ENCODE data around the gene PDXK. TPM values are rescaled to one million over a fixed set of nuclear protein-coding genes. Genes with fewer than 3 reads are reported as not detected.
A peak's percentile ranks its signal among the peaks of the same experiment; 100 is the strongest.

PDXK gene
- total RNA-seq, 3 donors from 2014 or later: 113 to 179 (median 161) TPM

DNA sequence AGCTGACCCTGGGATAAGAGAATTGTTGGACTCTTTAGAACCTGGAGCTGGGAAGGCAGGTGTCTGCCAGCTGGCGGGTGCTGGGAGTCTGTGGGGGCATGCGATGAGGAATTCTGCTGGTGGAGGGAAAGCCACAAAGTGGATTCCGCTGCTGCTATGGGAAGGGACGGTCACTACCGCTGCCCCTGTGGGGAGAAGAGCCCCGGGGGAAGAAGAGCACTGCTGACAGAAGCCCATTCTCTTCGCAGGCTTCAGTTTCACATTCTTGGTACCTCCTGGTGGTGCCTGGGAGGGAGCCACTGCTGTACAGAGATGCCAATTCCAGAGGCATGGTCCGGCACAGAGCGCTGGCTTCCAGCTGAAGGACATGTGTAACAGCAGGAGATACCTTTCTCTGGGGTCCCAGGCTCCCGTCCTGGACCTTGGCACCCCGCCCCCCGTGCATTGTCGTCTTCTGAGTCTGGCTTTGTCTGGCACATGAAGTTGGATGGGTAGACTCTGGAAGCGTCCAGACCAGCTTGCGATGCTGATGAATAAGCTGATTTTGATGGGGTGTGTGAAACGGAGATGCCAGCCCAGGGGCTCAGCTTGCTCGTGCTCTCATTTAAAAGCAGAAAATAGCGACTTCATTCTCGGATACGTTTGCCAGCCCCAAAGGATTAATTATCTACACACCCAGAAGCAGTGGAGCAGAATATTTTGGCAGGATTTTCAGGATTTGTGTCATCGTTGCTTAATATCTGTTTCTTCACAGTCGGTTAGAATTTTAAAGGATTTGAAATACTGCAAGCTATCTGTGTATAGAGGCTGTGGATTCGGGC is 13.2 kb downstream of the PDXK start:
- H3K4me1 ChIP-seq (ENCODE audit: low read depth): peaks cover 57% of the 10 kb centered on the region
- TF ChIP-seq CTCF (IDR thresholded peaks at IDR 0.05): no peak
- intact Hi-C loops (cut with DNase I, micrococcal nuclease): no loop called here
- no peak for ATAC-seq
- DNase-seq: no peak
- H3K4me3 ChIP-seq: no peak overlapping the region
- H3K36me3 ChIP-seq (ENCODE audit: low read depth): no peaks in the 10 kb centered on the region
- H3K9me3 ChIP-seq: no peaks in the 10 kb centered on the region

DNA sequence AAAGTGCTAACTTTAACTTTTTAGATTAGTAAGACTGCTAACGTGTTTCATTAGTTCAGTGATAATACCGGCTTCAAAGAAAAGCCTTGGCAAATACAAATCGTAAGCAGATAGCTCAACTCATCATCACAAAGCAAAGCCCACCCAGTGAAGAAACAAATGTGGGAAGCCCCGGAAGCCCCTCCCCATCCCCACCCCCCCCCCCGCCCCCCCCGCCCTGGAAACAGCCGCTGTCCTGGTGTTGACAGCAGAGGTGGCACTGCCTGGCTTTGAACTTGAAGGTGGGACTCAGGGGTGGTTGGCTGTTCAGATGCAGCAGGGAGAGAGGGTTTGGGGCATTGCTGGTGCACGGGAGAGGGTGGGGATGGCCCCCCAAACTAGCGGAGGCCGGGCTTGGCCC is 14.1 kb downstream of the PDXK start:
- no peak overlapping the region for H3K4me3 ChIP-seq
- H3K36me3 ChIP-seq (ENCODE audit: low read depth): no peaks in the 10 kb centered on the region
- no peaks in the 10 kb centered on the region for H3K9me3 ChIP-seq
- no peak for DNase-seq
- intact Hi-C loops (cut with DNase I, micrococcal nuclease): no loop called here
- peaks cover 47% of the 10 kb centered on the region for H3K4me1 ChIP-seq (ENCODE audit: low read depth)
- ATAC-seq: no peak
- TF ChIP-seq CTCF (IDR thresholded peaks at IDR 0.05): no peak

DNA sequence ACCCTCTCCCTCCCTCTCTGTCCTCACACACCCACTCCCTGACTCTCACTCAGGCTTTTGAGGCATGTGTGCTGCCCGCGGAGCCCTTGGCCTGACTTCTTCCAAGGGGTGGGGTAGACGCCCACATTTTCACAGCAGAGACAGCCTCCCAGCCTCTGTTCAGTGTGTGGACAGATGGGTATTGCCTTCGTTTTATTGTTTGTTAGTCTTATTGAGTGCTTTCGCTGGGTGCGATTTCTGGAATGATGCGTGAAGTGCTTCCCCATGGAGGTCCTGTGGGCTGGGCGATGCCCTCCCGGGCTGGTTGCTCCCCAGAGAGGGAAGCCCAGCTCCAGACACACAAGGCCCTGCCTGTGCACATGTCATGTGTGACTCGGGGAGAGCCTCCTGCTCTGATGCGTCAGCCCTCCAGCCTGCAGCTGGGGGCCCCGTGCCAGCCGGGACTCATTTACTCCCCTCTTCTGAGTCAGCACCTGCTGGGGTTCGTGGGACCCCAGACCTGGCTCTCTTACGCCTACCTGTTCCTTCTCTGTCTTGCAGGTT is 14.7 kb downstream of the PDXK start:
- Histone ChIP-seq H3K4me3 (no peak overlapping the region), H3K4me1 (ENCODE audit: low read depth) (peaks cover 42% of the 10 kb centered on the region), H3K9me3 (no peaks in the 10 kb centered on the region), H3K36me3 (ENCODE audit: low read depth) (no peaks in the 10 kb centered on the region)
- ATAC-seq (peak; percentile 53), DNase-seq (peak in 1 of 3 donors; percentile 32)
- no peak for TF ChIP-seq CTCF (IDR thresholded peaks at IDR 0.05)
- intact Hi-C loops (cut with DNase I, micrococcal nuclease): no loop called here

DNA sequence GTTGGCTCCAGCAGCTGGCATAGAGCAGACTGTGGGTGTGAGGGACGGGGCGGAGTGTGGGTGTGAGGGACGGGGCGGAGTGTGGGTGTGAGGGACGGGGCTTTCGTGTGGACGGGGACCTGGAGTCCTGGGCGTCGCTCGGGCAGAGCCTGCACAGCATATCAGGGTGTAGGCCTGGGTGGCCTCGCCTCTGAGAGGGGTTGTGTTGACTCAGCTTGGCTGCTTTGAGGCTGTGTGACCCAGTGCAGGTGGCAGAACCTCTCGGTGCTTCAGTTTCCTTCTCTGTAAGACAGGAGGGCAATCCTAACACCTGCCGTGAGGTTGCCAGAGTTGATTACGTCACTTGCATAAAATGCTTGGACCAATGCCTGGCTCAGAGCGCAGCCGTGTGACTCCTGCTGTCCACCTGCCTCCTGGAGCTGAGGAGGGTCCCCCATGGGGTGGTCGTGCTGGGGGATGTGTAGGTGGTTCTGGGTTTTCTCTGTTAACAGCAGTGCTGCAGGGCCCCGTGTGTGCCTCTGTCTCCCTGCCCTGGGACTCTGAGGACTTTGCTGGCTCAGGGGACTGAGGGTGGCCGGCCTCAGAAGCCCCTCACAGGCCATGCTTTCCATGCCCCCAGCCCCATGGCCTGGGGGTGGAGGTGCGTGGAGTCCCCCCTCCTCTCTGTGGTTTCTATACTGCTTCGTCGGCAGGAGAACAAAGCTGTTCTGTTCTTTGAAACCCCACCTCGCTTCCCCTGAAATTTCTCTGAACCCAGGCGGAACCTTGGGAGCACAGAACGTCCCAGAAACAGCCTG is 15.4 kb downstream of the PDXK start:
- DNase-seq (peak; percentile 78 to 89 (median 83)), ATAC-seq (peak; percentile 85)
- no peaks in the 10 kb centered on the region for H3K36me3 ChIP-seq (ENCODE audit: low read depth)
- H3K4me3 ChIP-seq: no peak overlapping the region
- no peaks in the 10 kb centered on the region for H3K9me3 ChIP-seq
- TF ChIP-seq CTCF (IDR thresholded peaks at IDR 0.05): no peak
- H3K4me1 ChIP-seq (ENCODE audit: low read depth): peaks cover 39% of the 10 kb centered on the region
- intact Hi-C loops (cut with DNase I, micrococcal nuclease): no loop called here

- peaks cover 37% of the 10 kb centered on the region for H3K4me1 ChIP-seq (ENCODE audit: low read depth)
- intact Hi-C loops (cut with DNase I, micrococcal nuclease): no loop called here
- no peak for ATAC-seq
- no peaks in the 10 kb centered on the region for H3K9me3 ChIP-seq
- H3K4me3 ChIP-seq: no peak overlapping the region
- no peak for DNase-seq
- TF ChIP-seq CTCF (IDR thresholded peaks at IDR 0.05): no peak
- no peaks in the 10 kb centered on the region for H3K36me3 ChIP-seq (ENCODE audit: low read depth)
Observed at GRCh38 chr21:43734928-43735229, 15.9 kb downstream of the PDXK start.
